HEK293T (cell line): ENCODE results near the gene SPEG.
"Not testable (repeated sequence)": the region's sequence is repeated elsewhere in the genome, so short reads cannot be mapped to it uniquely, and the experiment has no call there.

Experiments
- CTCF ChIA-PET: fragments of 350-600 bp; formaldehyde crosslinking; extraction: SDS; loops from one replicate; lab custom pipeline; 2021; ENCODE audit warnings: antibody characterized with exemption, inconsistent platforms; lab: Yijun Ruan, JAX
- POLR2A ChIA-PET: fragments of 350-600 bp; formaldehyde crosslinking; extraction: SDS; loops from one replicate; lab custom pipeline; 2020; ENCODE audit warnings: antibody characterized with exemption, inconsistent platforms; lab: Yijun Ruan, JAX
- DNase-seq: peaks from one replicate; pipeline ENCODE4 v3.0.0; 2012; ENCODE audit warnings: mixed read lengths; ENCODE audit errors: extremely low spot score
- ARNT ChIP-seq: fragments of 450-650 bp; IDR thresholded peaks from 2 replicates; pipeline ENCODE4 v1.6.1; 2017; ENCODE audit warnings: mild to moderate bottlenecking
- BHLHE40 ChIP-seq: fragments of 450-650 bp; IDR thresholded peaks from 2 replicates; pipeline ENCODE4 v1.6.1; 2016; ENCODE audit warnings: mild to moderate bottlenecking, moderate library complexity, borderline replicate concordance
- CTBP1 ChIP-seq: fragments of 450-650 bp; IDR thresholded peaks from 2 replicates; pipeline ENCODE4 v1.6.1; 2016; ENCODE audit warnings: borderline replicate concordance
- ELF4 ChIP-seq: fragments of 450-650 bp; IDR thresholded peaks from 2 replicates; pipeline ENCODE4 v1.6.1; 2017; ENCODE audit warnings: antibody characterized with exemption
- FOXA1 ChIP-seq: fragments of 450-650 bp; IDR thresholded peaks from 2 replicates; pipeline ENCODE4 v1.6.1; 2016; ENCODE audit warnings: mild to moderate bottlenecking
- FOXK2 ChIP-seq: fragments of 450-650 bp; IDR thresholded peaks from 2 replicates; pipeline ENCODE4 v1.6.1; 2016; ENCODE audit warnings: mild to moderate bottlenecking
- FOXM1 ChIP-seq: fragments of 450-650 bp; IDR thresholded peaks from 2 replicates; pipeline ENCODE4 v1.6.1; 2017; ENCODE audit warnings: mild to moderate bottlenecking, borderline replicate concordance
- HDGF ChIP-seq: fragments of 450-650 bp; IDR thresholded peaks from 2 replicates; pipeline ENCODE4 v1.6.1; 2017; ENCODE audit warnings: antibody characterized with exemption, borderline replicate concordance
- L3MBTL2 ChIP-seq: fragments of 450-650 bp; conservative IDR thresholded peaks from 2 replicates; pipeline ENCODE4 v1.6.1; 2016; ENCODE audit warnings: mild to moderate bottlenecking
- LEF1 ChIP-seq: fragments of 450-650 bp; IDR thresholded peaks from 2 replicates; pipeline ENCODE4 v1.6.1; 2017; ENCODE audit warnings: mild to moderate bottlenecking, borderline replicate concordance
- NFRKB ChIP-seq: fragments of 450-650 bp; IDR thresholded peaks from 2 replicates; pipeline ENCODE4 v1.6.1; 2016; ENCODE audit warnings: mild to moderate bottlenecking, moderate library complexity
- PKNOX1 ChIP-seq: fragments of 450-650 bp; IDR thresholded peaks from 2 replicates; pipeline ENCODE4 v1.6.1; 2016
- SP1 ChIP-seq: fragments of 450-650 bp; IDR thresholded peaks from 2 replicates; pipeline ENCODE4 v1.6.1; 2017
- SUZ12 ChIP-seq: fragments of 450-650 bp; IDR thresholded peaks from 2 replicates; pipeline ENCODE4 v1.6.1; 2016; ENCODE audit warnings: mild to moderate bottlenecking
- TARDBP ChIP-seq: fragments of 450-650 bp; IDR thresholded peaks from 2 replicates; pipeline ENCODE4 v1.6.1; 2016
- ZNF384 ChIP-seq: fragments of 450-650 bp; IDR thresholded peaks from 2 replicates; pipeline ENCODE4 v1.6.1; 2016

Gene SPEG

DNA sequence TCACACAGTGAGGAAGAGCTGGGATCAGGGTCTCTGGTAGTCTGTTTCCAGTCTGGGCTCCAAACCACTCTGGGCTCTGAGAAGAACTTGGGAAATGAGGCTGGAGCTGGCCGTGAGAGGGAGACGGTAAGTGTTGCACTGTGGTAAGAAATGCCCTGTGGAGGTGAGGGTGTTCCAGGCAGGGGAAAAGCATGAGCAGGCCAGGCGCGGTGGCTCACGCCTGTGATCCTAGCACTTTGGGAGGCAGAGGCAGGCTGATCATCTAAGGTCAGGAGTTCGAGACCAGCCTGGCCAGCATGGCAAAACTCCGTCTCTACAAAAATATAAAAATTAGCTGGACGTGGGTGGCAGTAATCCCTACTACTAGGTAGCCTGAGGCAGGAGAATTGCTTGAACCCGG is 30.8 kb upstream of the SPEG start:
- DNase-seq, result no peak
- ChIA-PET CTCF (interaction anchor here (0.6 to 3.5 kb wide), 20 partner anchors 11 to 137 kb away, joined by 3 to 28 read pairs (median 4); partner anchors contain the start of gene DNPEP), POLR2A (interaction anchor here (0.6 to 1.3 kb wide), 2 partner anchors 23 to 126 kb away, joined by 3 read pairs; no protein-coding TSS in a partner anchor)
- TF ChIP-seq LEF1, result no peak
- no peak for TF ChIP-seq BHLHE40
- no peak for TF ChIP-seq HDGF
- no peak for TF ChIP-seq ELF4
- TF ChIP-seq NFRKB, result no peak
- no peak for TF ChIP-seq FOXA1
- no peak for TF ChIP-seq FOXM1
- no peak for TF ChIP-seq FOXK2
- TF ChIP-seq CTBP1, result no peak
- no peak for TF ChIP-seq TARDBP
- no peak for TF ChIP-seq ARNT
- TF ChIP-seq ZNF384, result no peak
- no peak for TF ChIP-seq PKNOX1
- TF ChIP-seq L3MBTL2, result no peak

DNA sequence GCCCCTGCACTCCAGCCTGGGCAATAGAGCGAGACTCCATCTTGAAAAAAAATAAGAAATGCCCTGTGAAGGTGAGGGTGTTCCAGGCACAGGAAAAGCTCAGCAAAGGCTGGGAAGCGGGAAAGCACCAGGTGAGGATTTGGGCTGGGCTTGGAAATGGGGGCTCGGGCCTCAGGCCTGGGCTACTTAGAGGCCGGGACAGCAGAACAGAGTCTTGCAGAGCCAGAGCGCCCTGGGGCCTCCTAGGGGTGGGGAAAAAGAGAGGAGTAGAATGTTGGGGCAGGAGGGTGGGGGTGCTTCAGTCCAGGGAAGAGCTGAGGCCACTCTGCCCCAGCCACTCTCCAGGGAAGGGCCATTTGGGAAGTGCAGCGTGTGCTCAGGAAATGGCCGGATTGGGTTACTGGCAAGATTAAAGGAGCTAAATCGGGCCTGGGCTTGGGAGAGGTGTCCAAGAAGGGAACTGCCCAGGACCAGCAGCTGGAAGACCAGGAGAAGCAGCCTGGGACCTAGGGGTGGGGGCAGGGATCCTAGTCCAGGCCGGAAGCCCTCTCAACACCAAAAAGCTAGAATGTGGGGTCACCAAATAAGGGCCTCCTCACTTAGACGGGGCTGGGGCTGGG is 30.2 kb upstream of the SPEG start:
- ChIA-PET POLR2A (interaction anchor here (0.6 to 1.0 kb wide), 2 partner anchors 23 to 167 kb away, joined by 3 read pairs; partner anchors contain the start of gene OBSL1), CTCF (interaction anchor here (0.6 to 3.5 kb wide), 13 partner anchors 16 to 136 kb away, joined by 3 to 28 read pairs (median 4); partner anchors contain the start of gene DNPEP)
- TF ChIP-seq NFRKB, result no peak
- DNase-seq, result no peak

- POLR2A ChIA-PET, result interaction anchor here (1.0 kb wide), 1 partner anchor 166 kb away, joined by 3 read pairs; the partner anchor contains the start of gene OBSL1
Observed at GRCh38 chr2:219404954-219405353, 29.7 kb upstream of the SPEG start.

GRCh38 chr2:219405451-219405850 is 29.2 kb upstream of the SPEG start:
- CTCF ChIA-PET, result interaction anchor here (1.7 kb wide), 1 partner anchor 28 kb away, joined by 9 read pairs; no protein-coding TSS in a partner anchor
- POLR2A ChIA-PET, result interaction anchor here (1.0 kb wide), 1 partner anchor 166 kb away, joined by 3 read pairs; the partner anchor contains the start of gene OBSL1

More at GRCh38 chr2:219404954-219405353, 29.7 kb upstream of the SPEG start:
- TF ChIP-seq FOXK2 (no peak), BHLHE40 (no peak)
- CTCF ChIA-PET, result interaction anchor here (0.9 to 3.5 kb wide), 8 partner anchors 15 to 136 kb away, joined by 3 to 28 read pairs (median 4); partner anchors contain the start of gene DNPEP
- no peak for DNase-seq

GRCh38 chr2:219405958-219406860 is 28.4 kb upstream of the SPEG start:
- ChIA-PET POLR2A (no interaction called here), CTCF (no interaction called here)
- no peak for DNase-seq
- TF ChIP-seq ARNT (no peak), FOXK2 (no peak), TARDBP (no peak), HDGF (no peak), NFRKB (no peak), FOXM1 (no peak), ELF4 (no peak), SUZ12 (no peak), FOXA1 (no peak), LEF1 (no peak), SP1 (no peak)

More at GRCh38 chr2:219405451-219405850, 29.2 kb upstream of the SPEG start:
- no peak for DNase-seq
- no peak for TF ChIP-seq NFRKB
- TF ChIP-seq LEF1, result no peak
- no peak for TF ChIP-seq SP1
- no peak for TF ChIP-seq FOXM1
- TF ChIP-seq CTBP1, result no peak
- TF ChIP-seq SUZ12, result no peak
- no peak for TF ChIP-seq ELF4
- no peak for TF ChIP-seq TARDBP
- TF ChIP-seq FOXK2, result no peak
- no peak for TF ChIP-seq PKNOX1

DNA sequence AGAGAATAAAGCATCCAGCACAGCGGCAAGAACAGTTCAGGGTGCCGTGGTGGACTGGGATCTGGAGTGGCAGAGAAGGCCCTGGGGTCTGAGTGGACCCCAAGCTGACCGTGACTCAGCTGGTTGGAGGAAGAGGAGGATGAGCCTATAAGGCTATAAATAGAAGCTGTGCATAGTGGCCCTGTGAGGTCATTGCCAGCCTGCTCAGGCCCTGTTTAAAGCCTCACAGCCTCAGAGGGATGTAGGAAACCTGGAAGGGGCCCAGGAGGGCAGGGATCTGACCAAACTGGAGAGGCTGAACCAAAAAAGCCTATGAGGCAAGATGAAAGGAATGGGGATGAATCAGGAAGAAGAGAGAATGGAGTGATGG is 27.8 kb upstream of the SPEG start:
- no peak for DNase-seq
- POLR2A ChIA-PET, result no interaction called here
- CTCF ChIA-PET, result no interaction called here
- no peak for TF ChIP-seq SP1
- TF ChIP-seq SUZ12, result no peak
- TF ChIP-seq FOXA1, result no peak
- TF ChIP-seq BHLHE40, result no peak
- no peak for TF ChIP-seq L3MBTL2

DNA sequence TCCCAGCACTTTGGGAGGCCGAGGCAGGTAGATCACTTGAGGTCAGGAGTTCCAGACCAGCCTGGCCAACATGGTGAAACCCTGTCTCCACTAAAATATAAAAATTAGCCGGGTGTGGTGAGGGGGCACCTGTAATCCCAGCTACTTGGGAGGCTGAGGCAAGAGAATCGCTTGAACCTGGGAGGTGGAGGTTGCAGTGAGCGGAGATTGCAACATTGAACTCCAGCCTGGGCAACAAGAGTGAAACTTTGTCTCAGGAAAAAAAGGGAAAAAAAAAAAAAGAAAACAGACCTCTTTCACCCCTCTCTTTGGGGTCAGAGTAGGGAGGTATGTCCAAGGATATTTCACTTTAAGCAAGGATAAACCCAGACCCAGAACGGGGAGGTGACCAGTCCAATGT is 27.3 kb upstream of the SPEG start:
- CTCF ChIA-PET, result interaction anchor here (1.1 kb wide), 1 partner anchor 71 kb away, joined by 6 read pairs; no protein-coding TSS in a partner anchor
- POLR2A ChIA-PET, DNase-seq: not testable (repeated sequence)
